GM10266 (cell line): ENCODE measurements around the gene RAB3IL1.
"Not testable (repeated sequence)": the region's sequence is repeated elsewhere in the genome, so short reads cannot be mapped to it uniquely, and the experiment has no call there.

Experiments used
- DNase-seq: peaks from one replicate; pipeline ENCODE4 v3.0.0; 2012; ENCODE audit errors: extremely low spot score
- TF ChIP-seq, protein P1 (sequence below): IDR thresholded peaks from 2 replicates; pipeline ENCODE4 v1.5.1; 2012; ENCODE audit warnings: mild to moderate bottlenecking, low read depth; ENCODE audit not compliant: control insufficient read depth, insufficient read depth; ENCODE audit errors: missing control alignments

RAB3IL1 gene, protein sequence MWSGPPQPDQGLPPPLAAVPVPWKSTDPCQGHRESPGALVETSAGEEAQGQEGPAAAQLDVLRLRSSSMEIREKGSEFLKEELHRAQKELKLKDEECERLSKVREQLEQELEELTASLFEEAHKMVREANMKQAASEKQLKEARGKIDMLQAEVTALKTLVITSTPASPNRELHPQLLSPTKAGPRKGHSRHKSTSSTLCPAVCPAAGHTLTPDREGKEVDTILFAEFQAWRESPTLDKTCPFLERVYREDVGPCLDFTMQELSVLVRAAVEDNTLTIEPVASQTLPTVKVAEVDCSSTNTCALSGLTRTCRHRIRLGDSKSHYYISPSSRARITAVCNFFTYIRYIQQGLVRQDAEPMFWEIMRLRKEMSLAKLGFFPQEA

DNA sequence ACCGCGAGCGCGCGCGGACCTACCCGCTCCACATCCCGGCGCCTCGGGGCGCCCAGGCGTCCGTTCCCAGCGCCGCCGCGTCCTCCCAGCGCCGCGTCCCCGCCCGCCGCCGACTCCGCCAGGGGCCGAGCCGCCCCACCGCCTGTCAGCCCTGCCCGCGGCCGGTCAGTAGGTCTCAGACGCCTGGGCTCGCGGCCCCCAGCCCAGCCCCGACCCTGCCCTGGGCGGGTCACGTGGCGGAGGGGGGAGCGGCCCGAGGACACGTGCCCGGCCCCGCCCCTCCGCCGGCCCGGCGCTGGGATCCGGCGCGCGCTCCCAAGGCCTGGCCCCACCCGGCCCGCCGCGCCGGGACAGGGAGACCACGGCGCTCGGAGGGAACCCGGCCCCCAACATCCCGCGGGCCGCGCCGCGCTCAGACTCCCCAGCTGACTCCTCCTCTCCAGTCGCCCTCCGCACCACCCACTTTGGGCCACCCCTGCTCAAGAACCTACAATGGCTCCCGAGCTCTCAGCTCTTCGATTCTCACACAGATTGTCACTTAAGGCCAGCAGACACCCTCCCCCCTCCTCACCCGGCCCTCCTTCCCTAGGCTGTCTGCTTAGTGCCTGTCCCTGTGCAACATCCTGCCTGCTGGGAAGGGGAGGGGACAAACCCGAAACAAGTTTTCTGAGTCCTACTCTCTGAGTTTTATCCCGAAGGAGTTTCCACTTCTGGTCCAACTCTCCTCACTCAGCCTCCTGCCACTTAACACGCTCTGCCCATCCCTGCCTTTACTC, at the start of gene RAB3IL1:
Gene RAB3IL1, minus strand, starts transcription at position 233 of the 776 bp plus-strand sequence. Its CDS starts 199 bp downstream, at position 34.
- DNase-seq: no peak
- TF ChIP-seq, protein P1, sequence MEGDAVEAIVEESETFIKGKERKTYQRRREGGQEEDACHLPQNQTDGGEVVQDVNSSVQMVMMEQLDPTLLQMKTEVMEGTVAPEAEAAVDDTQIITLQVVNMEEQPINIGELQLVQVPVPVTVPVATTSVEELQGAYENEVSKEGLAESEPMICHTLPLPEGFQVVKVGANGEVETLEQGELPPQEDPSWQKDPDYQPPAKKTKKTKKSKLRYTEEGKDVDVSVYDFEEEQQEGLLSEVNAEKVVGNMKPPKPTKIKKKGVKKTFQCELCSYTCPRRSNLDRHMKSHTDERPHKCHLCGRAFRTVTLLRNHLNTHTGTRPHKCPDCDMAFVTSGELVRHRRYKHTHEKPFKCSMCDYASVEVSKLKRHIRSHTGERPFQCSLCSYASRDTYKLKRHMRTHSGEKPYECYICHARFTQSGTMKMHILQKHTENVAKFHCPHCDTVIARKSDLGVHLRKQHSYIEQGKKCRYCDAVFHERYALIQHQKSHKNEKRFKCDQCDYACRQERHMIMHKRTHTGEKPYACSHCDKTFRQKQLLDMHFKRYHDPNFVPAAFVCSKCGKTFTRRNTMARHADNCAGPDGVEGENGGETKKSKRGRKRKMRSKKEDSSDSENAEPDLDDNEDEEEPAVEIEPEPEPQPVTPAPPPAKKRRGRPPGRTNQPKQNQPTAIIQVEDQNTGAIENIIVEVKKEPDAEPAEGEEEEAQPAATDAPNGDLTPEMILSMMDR: no peak

DNA sequence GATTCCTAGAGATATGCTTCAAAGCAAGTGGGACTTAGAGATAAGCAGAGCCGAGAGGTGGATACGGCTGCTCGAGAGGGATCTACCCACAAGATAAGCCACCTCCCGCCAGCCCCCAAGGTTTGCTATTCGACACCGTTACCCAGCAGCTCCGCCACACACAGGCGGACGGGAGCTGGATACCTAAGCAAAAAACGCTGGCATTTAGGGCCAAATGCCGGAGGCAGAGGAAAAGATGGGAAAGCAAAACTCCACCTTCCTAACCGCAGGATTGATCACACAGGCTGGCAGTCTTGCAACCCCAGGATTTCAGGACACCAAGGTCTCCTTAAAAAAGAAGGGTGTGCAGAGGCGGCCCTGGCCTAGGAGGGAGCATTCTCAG, 49.4 kb upstream of the RAB3IL1 start:
- TF ChIP-seq, protein P1: no peak
- DNase-seq: no peak

DNA sequence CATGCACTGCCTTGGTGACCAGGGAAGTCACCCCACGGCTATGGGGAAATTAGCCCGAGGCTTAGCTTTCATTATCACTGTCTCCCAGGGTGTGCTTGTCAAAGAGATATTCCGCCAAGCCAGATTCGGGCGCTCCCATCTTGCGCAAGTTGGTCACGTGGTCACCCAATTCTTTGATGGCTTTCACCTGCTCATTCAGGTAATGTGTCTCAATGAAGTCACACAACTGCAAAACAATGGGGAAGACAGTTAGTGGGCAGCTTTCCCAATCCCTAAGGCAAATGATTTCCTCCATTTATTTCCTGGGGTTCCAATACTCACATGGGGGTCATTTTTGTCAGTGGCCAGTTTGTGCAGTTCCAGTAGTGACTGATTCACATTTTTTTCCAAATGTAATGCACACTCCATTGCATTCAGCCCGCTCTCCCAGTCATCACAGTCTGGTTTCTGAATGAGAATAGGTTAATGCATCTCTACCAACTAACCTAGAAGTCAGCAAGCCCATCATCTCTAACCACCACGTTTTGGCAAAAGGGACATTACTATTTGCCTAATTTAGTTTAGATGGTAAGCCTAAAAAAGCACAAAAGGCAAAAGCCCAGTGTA, 47.4 kb upstream of the RAB3IL1 start:
- DNase-seq: not testable (repeated sequence)

DNA sequence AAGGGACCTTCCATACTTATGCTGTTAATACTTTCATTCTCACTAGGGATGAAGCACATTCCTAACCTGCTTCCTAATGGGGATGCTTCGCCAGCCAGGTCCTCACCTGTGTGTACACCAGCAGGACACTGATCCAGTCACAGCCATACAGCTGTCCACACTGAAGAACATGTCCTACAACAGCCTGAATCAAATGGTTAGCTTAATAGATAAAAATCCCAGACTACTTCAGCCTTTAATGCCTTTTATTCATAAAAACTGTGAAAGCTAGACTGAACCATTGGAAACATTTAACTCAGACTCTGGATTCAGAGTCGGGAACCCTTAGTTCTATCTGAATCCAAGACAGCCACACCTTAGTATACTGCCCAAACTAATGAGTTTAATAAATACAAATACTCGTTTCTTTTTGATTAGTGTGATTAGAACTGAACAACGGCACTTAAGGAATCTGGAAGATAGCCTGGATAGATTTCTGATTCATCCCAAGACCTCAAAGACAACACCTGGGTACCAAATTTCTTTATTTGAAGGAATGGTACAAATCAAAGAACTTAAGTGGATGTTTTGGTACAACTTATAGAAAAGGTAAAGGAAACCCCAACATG, 46.8 kb upstream of the RAB3IL1 start:
- DNase-seq: no peak
- TF ChIP-seq, protein P1: no peak

DNA sequence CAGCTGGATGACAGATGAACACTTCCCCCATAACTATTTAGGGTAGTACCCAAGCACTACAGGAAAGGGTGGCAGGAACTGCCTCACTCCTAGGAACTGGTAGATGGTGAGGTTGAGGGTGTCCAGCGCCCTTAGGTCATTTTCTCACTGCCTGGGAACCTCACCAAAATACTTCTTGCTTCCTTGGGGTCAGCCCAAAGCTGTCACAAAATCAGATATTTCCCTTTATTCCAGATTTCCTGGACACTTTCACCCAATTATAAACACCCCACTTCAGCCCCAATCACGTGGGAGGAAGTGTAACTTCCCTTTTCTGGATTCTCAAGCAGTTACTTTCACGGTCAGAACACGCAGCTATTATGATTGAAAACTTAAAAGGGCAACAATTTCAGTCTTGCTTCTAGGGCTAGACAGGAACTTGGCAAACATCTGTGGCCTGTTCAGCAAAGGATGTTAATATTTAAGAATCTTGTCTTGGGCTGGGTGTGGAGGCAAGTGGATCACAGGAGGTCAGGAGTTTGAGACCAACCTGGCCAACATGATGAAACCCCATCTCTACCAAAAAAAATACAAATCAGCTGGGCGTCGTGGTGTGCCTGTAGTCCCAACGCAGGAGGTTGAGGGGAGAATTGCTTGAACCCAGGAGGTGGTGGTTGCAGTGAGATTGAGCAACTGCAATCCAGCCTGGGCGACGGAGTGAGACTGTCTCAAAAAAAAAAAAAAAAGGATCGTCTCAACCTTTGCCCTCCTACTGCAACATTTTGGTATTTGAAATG, 46.1 kb upstream of the RAB3IL1 start:
- no peak for DNase-seq
- TF ChIP-seq, protein P1: no peak

DNA sequence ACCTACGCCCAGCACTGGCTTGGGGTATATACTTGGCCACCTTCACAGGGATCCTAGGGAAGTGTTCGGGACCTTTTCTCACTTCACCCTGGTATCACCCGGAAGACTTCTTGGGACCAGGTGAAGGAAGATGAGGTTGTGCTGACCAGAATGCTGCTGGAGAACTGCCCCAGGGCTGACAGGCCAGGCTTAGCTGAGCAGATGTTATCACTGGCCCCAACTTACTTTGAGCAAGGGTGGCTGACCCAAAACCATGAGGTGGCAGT, 45.6 kb upstream of the RAB3IL1 start:
- TF ChIP-seq, protein P1: no peak
- no peak for DNase-seq

DNA sequence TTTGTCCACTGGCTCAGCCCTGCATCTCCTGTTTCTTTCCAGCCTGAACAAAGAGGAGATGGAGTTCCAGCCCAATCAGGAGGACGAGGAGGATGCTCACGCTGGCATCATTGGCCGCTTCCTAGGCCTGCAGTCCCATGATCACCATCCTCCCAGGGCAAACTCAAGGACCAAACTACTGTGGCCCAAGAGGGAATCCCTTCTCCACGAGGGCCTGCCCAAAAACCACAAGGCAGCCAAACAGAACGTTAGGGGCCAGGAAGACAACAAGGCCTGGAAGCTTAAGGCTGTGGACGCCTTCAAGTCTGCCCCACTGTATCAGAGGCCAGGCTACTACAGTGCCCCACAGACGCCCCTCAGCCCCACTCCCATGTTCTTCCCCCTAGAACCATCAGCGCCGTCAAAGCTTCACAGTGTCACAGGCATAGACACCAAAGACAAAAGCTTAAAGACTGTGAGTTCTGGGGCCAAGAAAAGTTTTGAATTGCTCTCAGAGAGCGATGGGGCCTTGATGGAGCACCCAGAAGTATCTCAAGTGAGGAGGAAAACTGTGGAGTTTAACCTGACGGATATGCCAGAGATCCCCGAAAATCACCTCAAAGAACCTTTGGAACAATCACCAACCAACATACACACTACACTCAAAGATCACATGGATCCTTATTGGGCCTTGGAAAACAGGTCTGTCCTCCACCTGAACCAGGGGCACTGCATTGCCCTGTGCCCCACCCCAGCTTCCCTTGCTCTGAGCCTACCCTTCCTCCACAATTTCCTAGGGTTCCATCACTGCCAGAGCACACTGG, 45.0 kb upstream of the RAB3IL1 start:
- TF ChIP-seq, protein P1: no peak
- no peak for DNase-seq
